Measurements from ENCODE around the gene RNF225.
"Not testable (repeated sequence)": the region's sequence is repeated elsewhere in the genome, so short reads cannot be mapped to it uniquely, and the experiment has no call there.

The RNF225 gene

DNA sequence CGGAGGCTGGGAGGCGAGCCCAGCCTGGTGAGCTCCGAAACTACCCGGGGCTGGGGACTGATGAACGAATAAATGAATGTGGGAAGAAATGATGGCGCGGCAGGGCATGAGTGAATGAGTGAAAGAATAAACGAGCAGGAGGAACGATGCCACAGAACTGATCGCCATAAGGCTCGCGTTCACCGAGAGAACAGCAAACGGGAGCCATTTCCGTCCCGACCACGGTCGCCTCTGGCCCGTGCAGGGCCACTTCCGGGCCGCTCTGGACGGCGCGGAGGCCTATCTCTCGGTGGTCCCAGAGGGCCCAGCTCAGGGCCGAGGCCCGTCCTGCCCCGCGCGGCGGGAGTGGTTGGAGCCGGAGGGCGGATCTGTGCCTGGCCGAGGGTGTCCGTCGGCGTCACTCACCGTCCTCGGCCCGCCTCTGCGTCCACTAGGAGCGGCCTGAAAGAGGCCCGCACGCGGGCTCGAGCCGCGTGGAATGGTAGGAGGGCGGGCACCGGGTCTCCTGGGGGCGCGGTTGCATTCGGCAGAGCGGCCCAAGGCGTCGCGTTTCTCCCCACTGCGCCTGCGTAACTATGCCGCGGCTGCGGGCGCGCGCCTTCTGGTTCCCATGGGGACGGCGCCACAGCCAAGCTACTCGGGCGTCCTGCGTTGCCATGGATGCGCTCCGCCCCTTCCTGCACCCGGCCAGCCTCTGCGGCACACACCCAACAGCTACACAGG, 33.0 kb upstream of the RNF225 start, which contains the start of gene ZNF497:
Gene ZNF497, minus strand, starts transcription at position 480 of the 723 bp plus-strand sequence. CDS start 5,116 bp downstream, outside the sequence.
- DNase-seq = peak; percentile 97

DNA sequence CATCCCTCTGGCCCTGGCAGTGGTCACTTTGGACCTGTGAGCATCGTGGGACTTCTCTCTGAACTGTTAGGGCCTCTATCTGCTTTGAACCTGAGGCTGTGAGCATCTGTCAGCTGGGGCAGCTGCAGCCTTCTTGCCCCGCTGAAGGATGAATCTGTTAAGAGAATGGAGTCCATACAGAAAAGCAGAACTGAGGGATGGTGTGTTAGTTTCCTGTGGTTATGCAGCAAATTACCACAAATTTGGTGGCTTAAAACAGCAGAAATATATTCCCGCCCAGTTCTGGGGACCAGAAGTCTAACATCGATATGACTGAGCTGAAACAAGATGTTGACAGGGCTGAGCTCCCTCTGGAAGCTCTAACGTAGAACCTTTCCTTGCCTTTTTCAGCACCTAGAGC, 31.3 kb upstream of the RNF225 start:
- no peak for DNase-seq

GRCh38 chr19:58366585-58367430, 28.6 kb upstream of the RNF225 start:
- no peak for DNase-seq

DNA sequence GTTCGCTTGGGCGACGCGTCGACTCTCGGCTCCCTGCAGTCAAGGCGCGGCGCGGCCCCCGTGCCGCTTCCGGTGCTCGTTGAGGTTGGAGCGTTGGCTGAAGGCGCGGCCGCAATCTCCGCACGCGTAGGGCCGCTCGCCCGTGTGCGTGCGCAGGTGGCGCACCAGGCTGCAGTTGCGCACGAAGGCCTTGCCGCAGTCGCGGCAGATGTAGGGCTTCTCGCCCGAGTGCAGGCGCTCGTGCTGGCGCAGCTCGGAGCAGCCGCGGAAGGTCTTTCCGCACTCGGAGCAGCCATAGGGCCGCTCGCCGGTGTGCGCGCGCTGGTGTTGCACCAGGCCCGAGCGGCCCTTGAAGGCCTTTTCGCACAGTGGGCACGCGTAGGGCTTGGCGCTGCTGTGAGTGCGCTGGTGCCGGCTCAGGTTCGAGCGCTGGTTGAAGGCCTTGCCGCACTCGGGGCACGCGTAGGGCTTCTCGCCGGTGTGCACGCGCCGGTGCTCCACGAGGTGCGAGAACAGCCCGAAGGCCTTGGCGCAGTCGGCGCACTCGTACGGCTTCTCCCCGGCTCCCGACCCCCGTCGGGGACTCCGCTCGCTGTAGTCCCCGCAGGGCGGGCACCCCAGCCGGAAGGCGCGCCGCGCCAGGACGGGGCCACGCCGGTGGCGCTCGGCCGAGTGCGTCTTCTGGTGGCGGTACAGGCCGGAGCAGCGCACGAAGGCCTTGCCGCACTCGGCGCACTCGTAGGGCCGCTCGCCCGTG, 27.6 kb upstream of the RNF225 start:
- DNase-seq = no peak

GRCh38 chr19:58368561-58369360, 26.7 kb upstream of the RNF225 start:
- DNase-seq = no peak

GRCh38 chr19:58372311-58373133, 22.9 kb upstream of the RNF225 start:
- no peak for DNase-seq

DNA sequence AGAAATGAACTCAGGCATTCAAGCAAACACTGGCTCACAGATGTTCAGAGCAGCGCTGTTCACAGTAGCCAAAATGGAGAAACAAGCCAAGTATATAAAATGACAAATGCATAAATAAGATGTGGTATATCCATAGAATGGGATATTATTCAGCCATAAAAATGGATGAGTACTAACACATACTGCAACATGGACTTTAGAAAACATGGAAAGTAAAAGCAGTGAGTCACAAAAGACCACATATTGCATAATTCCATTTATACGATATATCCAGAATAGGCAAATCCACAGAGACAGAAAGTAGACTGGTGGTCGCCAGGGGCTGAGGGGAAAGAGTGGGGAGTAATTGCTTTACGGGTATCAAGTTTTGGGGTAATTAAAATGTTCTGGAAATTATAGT, 21.3 kb upstream of the RNF225 start:
- DNase-seq = no peak

DNA sequence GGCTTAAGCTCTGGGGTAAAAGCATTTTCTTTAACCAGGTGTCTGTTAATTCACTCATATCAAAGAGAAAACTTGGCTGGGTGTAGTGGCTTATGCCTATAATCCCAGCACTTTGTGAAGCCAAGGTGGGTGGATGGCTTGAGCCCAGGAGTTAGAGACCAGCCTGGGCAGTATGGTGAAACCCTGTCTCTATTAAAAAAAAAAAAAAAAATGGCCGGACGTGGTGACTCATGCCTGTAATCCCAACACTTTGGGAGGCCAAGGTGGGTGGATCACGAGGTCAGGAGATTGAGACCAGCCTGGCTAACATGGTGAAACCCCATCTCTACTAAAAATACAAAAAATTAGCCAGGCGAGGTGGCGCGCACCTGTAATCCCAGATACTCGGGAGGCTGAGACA, 18.7 kb upstream of the RNF225 start:
- not testable (repeated sequence) for DNase-seq

- no peak for DNase-seq
Observed at GRCh38 chr19:58379246-58379645, 16.2 kb upstream of the RNF225 start.

DNA sequence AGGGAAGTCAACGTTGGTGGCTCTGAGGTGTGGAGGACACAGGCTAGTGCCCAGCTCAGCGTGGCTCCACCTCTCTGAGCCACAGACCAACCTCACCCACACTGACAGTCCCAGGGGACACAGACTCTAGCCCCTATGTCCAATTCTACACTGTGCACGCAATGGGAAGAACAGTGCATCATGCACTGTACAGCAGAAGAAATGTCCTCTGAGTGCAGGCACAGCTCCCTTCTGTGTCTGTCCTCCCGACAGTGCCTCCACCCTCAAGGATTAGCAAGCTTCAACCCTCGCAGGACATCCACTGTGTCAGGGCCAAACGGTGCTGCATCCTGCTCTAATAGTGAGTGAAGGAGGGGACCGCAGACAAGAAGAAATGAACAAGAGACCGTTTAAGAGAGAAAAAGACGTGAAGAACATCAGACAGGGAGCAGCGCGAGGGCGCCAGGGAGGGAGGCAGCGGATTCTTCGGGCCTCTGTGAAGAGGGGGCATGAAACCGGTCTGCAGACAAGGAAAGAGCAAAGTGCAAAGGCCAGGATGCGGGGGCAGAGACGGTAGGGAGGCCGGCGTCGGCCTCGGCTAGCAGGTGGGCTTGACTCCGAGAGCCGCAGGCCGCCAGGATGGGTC, 15.3 kb upstream of the RNF225 start:
- DNase-seq = no peak

DNA sequence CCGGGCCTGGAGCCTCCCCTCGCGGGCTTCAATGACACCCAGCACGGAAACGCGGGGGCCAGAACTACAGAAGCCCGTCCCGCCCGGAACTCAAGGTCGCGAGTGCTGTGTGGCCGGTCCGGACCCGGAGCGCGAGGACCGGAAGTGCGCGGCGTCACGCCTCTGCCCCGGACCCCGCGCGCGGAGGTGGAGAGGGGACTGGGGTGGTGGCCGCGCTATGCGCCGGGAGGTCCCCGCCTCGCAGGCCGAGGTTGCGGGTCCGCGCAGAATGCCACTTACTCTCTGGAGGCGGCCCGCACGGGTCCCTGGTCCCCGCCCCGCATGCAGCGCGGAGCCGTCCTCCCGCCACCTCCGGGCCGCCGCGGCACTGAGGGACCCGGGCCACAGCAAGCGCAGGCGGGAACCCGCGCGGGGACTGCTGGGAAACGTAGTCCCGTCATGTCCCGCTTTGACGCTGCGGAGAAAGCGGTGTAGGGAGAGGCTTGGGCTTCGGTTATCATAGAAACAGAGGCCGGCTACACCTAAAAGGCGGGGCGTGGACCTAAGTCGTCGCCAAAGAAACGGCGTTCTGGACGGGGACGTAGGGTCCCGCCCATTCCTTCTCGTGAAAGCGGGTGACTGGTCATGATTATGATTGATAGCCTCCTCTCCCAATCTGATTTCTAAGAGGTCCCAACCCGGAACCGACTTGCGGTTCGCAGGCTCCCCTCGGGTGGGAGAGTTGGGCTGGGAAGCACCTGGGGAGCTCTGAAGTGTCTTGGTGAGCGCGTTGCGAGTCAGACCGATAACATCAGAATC, 14.6 kb upstream of the RNF225 start, which contains the start of gene ZNF837:
Gene ZNF837, minus strand, starts transcription at position 369 of the 798 bp plus-strand sequence. CDS start 11,698 bp downstream, outside the sequence.
- peak; percentile 98 for DNase-seq

DNA sequence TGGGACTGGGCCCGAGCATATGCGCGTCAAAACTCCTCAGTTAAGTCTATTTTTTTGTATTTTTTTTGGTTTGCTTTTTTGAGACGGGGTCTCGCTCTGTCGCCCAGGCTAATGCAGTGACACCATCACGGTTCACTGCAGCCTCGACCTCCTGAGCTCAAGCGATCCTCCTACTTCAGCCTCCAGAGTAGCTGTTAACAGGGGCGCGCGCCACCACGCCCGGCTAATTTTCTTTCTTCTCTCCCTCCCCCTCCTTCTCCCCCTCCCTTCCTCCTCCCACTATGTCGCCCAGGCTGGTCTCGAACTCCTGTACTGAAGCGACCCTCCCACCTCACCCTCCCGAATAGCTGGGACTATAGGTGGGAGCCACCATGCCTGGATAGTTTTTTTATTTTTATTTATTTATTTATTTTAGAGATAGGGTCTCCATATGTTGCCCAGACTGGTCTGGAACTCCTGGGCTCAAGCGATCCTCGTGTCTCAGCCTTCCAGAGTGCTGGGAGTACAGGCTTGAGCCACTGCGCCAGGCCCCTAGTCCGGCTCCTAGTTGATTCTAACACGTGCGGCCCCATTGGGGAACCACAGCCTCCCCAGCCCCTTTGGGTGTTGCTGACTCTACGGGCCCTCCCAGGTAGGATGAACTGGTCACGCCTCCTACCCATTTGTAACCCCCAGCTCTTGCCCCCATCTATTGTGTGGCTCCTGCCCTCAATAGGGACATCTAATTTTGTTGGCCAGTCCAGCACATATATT, 13.8 kb upstream of the RNF225 start:
- no peak for DNase-seq

GRCh38 chr19:58382997-58383603, 12.4 kb upstream of the RNF225 start:
- no peak for DNase-seq

DNA sequence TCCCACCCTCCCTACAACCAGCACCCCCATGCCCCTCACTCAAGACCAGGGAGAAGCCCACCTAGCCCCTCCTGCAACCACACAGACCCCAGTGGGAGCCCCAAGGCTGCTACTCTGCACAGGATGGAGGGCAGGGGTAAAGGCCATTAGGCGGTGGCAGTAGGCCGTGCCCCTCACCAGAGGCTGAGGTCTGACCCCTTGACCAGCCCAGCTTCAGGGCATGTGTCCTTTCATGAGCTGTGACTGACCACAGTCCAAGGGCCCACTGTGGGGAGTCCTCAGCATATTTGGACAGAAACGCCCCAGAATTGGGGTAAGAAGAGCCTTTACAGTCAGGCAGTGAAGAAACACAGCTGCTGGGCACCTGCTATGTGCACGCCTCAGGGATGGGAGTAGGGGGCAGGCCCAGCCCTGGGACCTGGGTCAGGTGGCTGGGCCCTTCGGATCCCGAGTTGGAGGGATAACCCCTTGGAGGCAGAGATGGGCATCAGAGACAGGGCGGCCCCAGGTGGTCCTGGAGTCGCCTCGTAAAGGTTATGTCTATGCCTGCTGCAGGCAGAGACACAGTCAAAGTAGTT, 10.1 kb upstream of the RNF225 start:
- no peak for DNase-seq

- peak; percentile 52 for DNase-seq
Observed at GRCh38 chr19:58385891-58386575, 9.4 kb upstream of the RNF225 start.

DNA sequence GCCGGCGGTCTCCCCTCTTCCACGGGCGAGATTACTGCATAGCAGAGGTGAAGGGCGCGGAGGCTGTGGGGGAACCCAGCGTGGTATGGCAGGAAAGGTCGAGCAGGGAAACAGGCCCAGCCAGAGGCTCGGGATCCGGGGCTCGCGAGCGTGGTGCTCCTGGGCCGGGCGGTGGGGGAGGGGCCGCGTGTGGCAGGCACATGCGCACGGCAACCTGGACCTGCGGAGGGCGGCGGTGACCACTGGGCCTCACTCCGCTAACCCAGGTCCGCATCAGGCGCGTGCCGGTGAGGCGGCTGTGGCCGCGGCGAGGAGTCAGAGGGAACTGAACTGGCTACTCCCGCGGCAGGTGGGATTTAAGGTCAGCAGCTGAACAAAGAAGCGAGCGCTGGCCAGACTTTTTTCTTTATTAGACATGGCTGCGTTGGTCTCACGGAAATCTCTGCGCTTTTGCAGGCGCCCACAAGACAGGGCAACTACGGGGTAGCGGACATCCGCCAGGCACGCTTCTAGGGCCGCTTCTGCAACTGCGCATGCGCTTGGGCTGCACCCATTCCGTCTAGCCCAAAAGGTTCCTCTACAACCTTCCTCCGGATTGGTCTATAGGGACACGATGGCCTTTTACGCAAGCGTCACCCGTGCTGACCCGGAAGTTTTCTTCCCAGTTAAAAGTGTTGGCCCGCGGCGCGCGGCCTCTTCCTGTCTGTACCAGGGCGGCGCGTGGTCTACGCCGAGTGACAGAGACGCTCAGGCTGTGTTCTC, 8.7 kb upstream of the RNF225 start, which contains the start of gene RPS5:
Gene RPS5, plus strand, starts transcription at position 694 of the 762 bp plus-strand sequence. CDS start 869 bp downstream, outside the sequence.
- DNase-seq = peak; percentile 94

Measured in activated naive CD4-positive, alpha-beta T cell treated with anti-CD3 and anti-CD28 coated beads, Interleukin-2, amount 50 U/mL, for 16 hours (primary cell).